IMR-90 (cell line): ENCODE data around the gene DSCAML1. TPM values are rescaled to one million over a fixed set of nuclear protein-coding genes. Genes with fewer than 3 reads are reported as not detected.

ENCODE experiments used
- ATAC-seq: fragments of 200-7000 bp; cut with Tn5 transposase; 2 replicates; pipeline ENCODE4 v1.9.1; 2020; ENCODE audit warnings: low read depth, mild to moderate bottlenecking, moderate library complexity
- BruUV-seq: library from RNA; stranded (reverse); fragments of 400-500 nt; replicated peaks from 2 replicates; lab custom pipeline; 2021; lab: Mats Ljungman, UMichigan
- CTCF ChIA-PET: fragments of 300-600 bp; formaldehyde crosslinking; extraction: SDS; loops from one replicate; lab custom pipeline; 2021; ENCODE audit warnings: antibody characterized with exemption; lab: Yijun Ruan, JAX
- POLR2A ChIA-PET: fragments of 300-600 bp; sonication (Branson Sonifier 250); formaldehyde crosslinking; loops from one replicate; lab custom pipeline; 2022; ENCODE audit warnings: antibody characterized with exemption; ENCODE audit not compliant: unreplicated experiment; lab: Charles Lee
- DNase-seq: peaks from one replicate; pipeline ENCODE4 v3.0.0; 2013
- H2AFZ ChIP-seq: replicated peaks from 2 replicates; pipeline ENCODE3; 2013; ENCODE audit warnings: low read length, mild to moderate bottlenecking; ENCODE audit not compliant: poor library complexity
- H2AK5ac ChIP-seq: 2 replicates; pipeline ENCODE4 v1.6.1; 2013; ENCODE audit warnings: low read depth, low read length, inconsistent platforms
- H2AK9ac ChIP-seq: replicated peaks from 2 replicates; pipeline ENCODE3; 2013; ENCODE audit warnings: mild to moderate bottlenecking, low read depth, low read length, moderate library complexity; ENCODE audit not compliant: poor library complexity
- H2BK120ac ChIP-seq: 2 replicates; pipeline ENCODE4 v1.6.1; 2013; ENCODE audit warnings: low read depth, low read length, inconsistent platforms
- H2BK15ac ChIP-seq: 3 replicates; pipeline ENCODE4 v1.6.1; 2013; ENCODE audit warnings: low read depth, low read length, inconsistent platforms
- H2BK20ac ChIP-seq: 2 replicates; pipeline ENCODE4 v1.6.1; 2013; ENCODE audit warnings: low read depth, mild to moderate bottlenecking, inconsistent platforms, low read length, moderate library complexity
- H2BK5ac ChIP-seq: 2 replicates; pipeline ENCODE4 v1.6.1; 2013; ENCODE audit warnings: mild to moderate bottlenecking, low read depth, low read length, inconsistent platforms; ENCODE audit not compliant: poor library complexity, severe bottlenecking
- H3K14ac ChIP-seq: replicated peaks from 2 replicates; pipeline ENCODE4 v1.6.1; 2013; ENCODE audit warnings: low read depth, low read length, inconsistent platforms
- H3K18ac ChIP-seq: 2 replicates; pipeline ENCODE4 v1.6.1; 2013; ENCODE audit warnings: low read depth, low read length, control low read depth
- H3K23ac ChIP-seq: 2 replicates; pipeline ENCODE4 v1.6.1; 2013; ENCODE audit warnings: low read depth, low read length, inconsistent platforms
- H3K27ac ChIP-seq: 2 replicates; pipeline ENCODE4 v1.5.1; 2013; ENCODE audit warnings: mild to moderate bottlenecking, control low read depth, low read length; ENCODE audit not compliant: insufficient read depth
- H3K27me3 ChIP-seq: 2 replicates; pipeline ENCODE4 v1.6.1; 2013; ENCODE audit warnings: low read length; ENCODE audit not compliant: control insufficient read depth, insufficient read depth
- H3K36me3 ChIP-seq: 2 replicates; pipeline ENCODE4 v1.6.1; 2013; ENCODE audit warnings: low read length, mixed read lengths; ENCODE audit not compliant: control insufficient read depth, insufficient read depth
- H3K4ac ChIP-seq: 2 replicates; pipeline ENCODE4 v1.6.1; 2013; ENCODE audit warnings: low read depth, low read length, inconsistent platforms
- H3K4me1 ChIP-seq: 2 replicates; pipeline ENCODE4 v1.6.1; 2013; ENCODE audit warnings: low read length, mixed read lengths; ENCODE audit not compliant: control insufficient read depth, insufficient read depth
- H3K4me2 ChIP-seq: 2 replicates; pipeline ENCODE4 v1.6.1; 2013; ENCODE audit warnings: low read depth, mild to moderate bottlenecking, control low read depth, low read length, moderate library complexity
- H3K4me3 ChIP-seq: 2 replicates; pipeline ENCODE4 v1.5.1; 2013; ENCODE audit warnings: low read depth, mild to moderate bottlenecking, control low read depth, low read length, moderate library complexity; ENCODE audit not compliant: insufficient read depth
- H3K56ac ChIP-seq: 2 replicates; pipeline ENCODE4 v1.6.1; 2013; ENCODE audit warnings: low read length, inconsistent platforms; ENCODE audit not compliant: insufficient read depth; ENCODE audit errors: extremely low read depth
- H3K79me1 ChIP-seq, 2 experiments: 2 replicates each; pipeline ENCODE4 v1.6.1; 2013; ENCODE audit warnings: low read length in 2 of 2, inconsistent platforms in 1 of 2, low read depth in 1 of 2
- H3K9ac ChIP-seq: 2 replicates; pipeline ENCODE4 v1.6.1; 2013; ENCODE audit warnings: low read depth, low read length, control low read depth
- H3K9me1 ChIP-seq: 2 replicates; pipeline ENCODE4 v1.6.1; 2013; ENCODE audit warnings: low read length, inconsistent platforms; ENCODE audit not compliant: insufficient read depth
- H3K9me3 ChIP-seq: 2 replicates; pipeline ENCODE4 v1.6.1; 2013; ENCODE audit warnings: low read length; ENCODE audit not compliant: control insufficient read depth, insufficient read depth
- H4K20me1 ChIP-seq: 2 replicates; pipeline ENCODE4 v1.6.1; 2013; ENCODE audit warnings: low read length, inconsistent platforms; ENCODE audit not compliant: insufficient read depth
- H4K5ac ChIP-seq: 2 replicates; pipeline ENCODE4 v1.6.1; 2013; ENCODE audit warnings: mild to moderate bottlenecking, low read depth, low read length, control low read depth
- H4K8ac ChIP-seq, 2 experiments: 2 replicates each; pipeline ENCODE4 v1.6.1; 2013; ENCODE audit warnings: low read depth in 2 of 2, low read length in 2 of 2, control low read depth in 1 of 2, inconsistent platforms in 1 of 2
- H4K91ac ChIP-seq: 2 replicates; pipeline ENCODE4 v1.6.1; 2013; ENCODE audit warnings: low read depth, low read length, inconsistent platforms; ENCODE audit not compliant: insufficient read depth
- POLR2A ChIP-seq: IDR thresholded peaks from 2 replicates; pipeline ENCODE4 v1.6.1; 2012; ENCODE audit warnings: mild to moderate bottlenecking, low read depth, low read length
- WGBS, 2 experiments: methylation state at CpG; one replicate each; pipeline versions ENCODE4 v1.1.5 to v1.1.7; 2013; ENCODE audit warnings: missing lambda C conversion rate in 2 of 2; ENCODE audit not compliant: insufficient read length in 1 of 2; ENCODE audit errors: extremely low coverage in 2 of 2; 5-methylcytosine and 5-hydroxymethylcytosine counted together
- dilution Hi-C: fragments of 300-500 bp; cut with HindIII; formaldehyde crosslinking; loops from one replicate; pipeline ENCODE4 v1.14.3; 2018; ENCODE audit warnings: low sequenced_read_pairs; ENCODE audit not compliant: unreplicated experiment
- in situ Hi-C: fragments of 300-500 bp; cut with MboI; formaldehyde crosslinking; loops from 3 replicates; pipeline ENCODE4 v1.14.3; 2019; ENCODE audit warnings: low sequenced_read_pairs, inconsistent platforms, mixed read lengths
- intact Hi-C: fragments of 100-400 bp; cut with micrococcal nuclease; formaldehyde crosslinking; loops from 2 replicates; pipeline ENCODE4 v1.10.0; 2022
- polyA plus RNA-seq, 3 experiments: library from polyadenylated mRNA; depleted of rRNA; stranded (reverse); fragments of >200 nt; gene quantifications; 2 replicates each; pipeline ENCODE4 v1.2.3, GENCODE V29; 2012; ENCODE audit warnings: low replicate concordance in 1 of 3
- total RNA-seq: library from RNA; depleted of rRNA; stranded (reverse); fragments of >200 nt; gene quantifications from 2 replicates; pipeline ENCODE4 v1.2.3, GENCODE V29; 2012
- TF ChIP-seq, protein P1 (sequence below): conservative IDR thresholded peaks from 2 replicates; pipeline ENCODE4 v1.5.1; 2012; ENCODE audit warnings: mild to moderate bottlenecking, low read depth, low read length, improper control_type of control experiment

Gene DSCAML1
- total and polyA plus RNA-seq, 2 of the 4 experiments (the other 2 are of a cell fraction) = not detected

DNA sequence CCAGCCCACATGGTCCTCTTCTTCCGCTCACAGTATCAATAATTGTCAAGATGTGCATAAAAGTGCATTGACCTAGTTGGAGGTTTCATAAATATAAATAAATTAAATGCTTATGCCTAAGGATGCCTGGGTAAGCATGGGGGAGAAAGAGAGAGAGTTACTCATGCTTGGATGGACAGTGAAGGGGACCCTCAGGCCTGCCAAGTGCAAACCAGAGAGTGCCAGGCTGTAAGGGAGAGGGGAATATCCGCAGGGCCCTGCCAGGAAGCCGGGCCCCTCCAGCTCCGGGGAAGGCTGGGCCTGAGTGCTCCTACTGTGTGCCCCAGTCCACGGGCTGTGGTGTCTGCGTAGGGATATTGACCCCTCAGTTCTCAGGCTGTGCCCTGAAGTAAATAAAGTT, 214.6 kb downstream of the DSCAML1 start:
- Histone ChIP-seq H3K56ac (no peak overlapping the region), H3K9ac (no peak overlapping the region), H2AK9ac (no peak overlapping the region), H3K27me3 (peaks cover 5% of the 10 kb centered on the region), H3K23ac (no peak overlapping the region), H4K8ac (no peak overlapping the region), H4K5ac (no peak overlapping the region), H3K14ac (no peak overlapping the region), H3K18ac (no peak overlapping the region), H2BK20ac (no peak overlapping the region), H2BK120ac (no peak overlapping the region), H3K9me3 (no peaks in the 10 kb centered on the region), H3K4me1 (no peaks in the 10 kb centered on the region), H3K9me1 (no peaks in the 10 kb centered on the region), H4K91ac (no peak overlapping the region), H3K36me3 (no peaks in the 10 kb centered on the region), H2BK5ac (no peak overlapping the region), H3K4me3 (no peak overlapping the region), H2BK15ac (no peak overlapping the region), H2AFZ (no peak overlapping the region), H3K27ac (no peak overlapping the region), H3K4ac (no peak overlapping the region), H4K20me1 (no peaks in the 10 kb centered on the region), H3K79me1 (no peaks in the 10 kb centered on the region), H3K4me2 (no peak overlapping the region), H2AK5ac (no peak overlapping the region)
- no peak for DNase-seq
- POLR2A ChIA-PET = no interaction called here
- dilution Hi-C loops = no loop called here
- intact Hi-C loops = no loop called here
- BruUV-seq = no TSS peak
- in situ Hi-C loops = no loop called here
- no peak for ATAC-seq
- no CpG with 5 or more reads among the region's 6 CpGs for WGBS, 2 experiments
- CTCF ChIA-PET = no interaction called here
- TF ChIP-seq POLR2A = no peak
- TF ChIP-seq, protein P1, sequence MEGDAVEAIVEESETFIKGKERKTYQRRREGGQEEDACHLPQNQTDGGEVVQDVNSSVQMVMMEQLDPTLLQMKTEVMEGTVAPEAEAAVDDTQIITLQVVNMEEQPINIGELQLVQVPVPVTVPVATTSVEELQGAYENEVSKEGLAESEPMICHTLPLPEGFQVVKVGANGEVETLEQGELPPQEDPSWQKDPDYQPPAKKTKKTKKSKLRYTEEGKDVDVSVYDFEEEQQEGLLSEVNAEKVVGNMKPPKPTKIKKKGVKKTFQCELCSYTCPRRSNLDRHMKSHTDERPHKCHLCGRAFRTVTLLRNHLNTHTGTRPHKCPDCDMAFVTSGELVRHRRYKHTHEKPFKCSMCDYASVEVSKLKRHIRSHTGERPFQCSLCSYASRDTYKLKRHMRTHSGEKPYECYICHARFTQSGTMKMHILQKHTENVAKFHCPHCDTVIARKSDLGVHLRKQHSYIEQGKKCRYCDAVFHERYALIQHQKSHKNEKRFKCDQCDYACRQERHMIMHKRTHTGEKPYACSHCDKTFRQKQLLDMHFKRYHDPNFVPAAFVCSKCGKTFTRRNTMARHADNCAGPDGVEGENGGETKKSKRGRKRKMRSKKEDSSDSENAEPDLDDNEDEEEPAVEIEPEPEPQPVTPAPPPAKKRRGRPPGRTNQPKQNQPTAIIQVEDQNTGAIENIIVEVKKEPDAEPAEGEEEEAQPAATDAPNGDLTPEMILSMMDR = no peak
